Measurements from ENCODE around the gene TRERF1.

- TF ChIP-seq EZH2phosphoT487 (IDR thresholded peaks at IDR 0.05; ENCODE audit: low read depth, severe bottlenecking, unreplicated experiment) (no peak), EZH2 (IDR thresholded peaks at IDR 0.05; ENCODE audit: borderline replicate concordance) (no peak)
Observed at GRCh38 chr6:42394881-42395620, 56.7 kb downstream of the TRERF1 start.
